OCI-LY7 (cell line): Measurements from ENCODE around the gene C21orf91.

Experiments used
- CTCF ChIP-seq: fragments of 200-600 bp; sonication (generic); conservative IDR thresholded peaks from 2 replicates; pipeline ENCODE4 v1.5.1; 2014; ENCODE audit warnings: mild to moderate bottlenecking, antibody characterized with exemption, low read length, moderate library complexity, mixed read lengths
- EZH2phosphoT487 ChIP-seq: fragments of 200-600 bp; sonication (generic); IDR thresholded peaks from 2 replicates; pipeline ENCODE4 v1.6.1; 2018; ENCODE audit warnings: low read depth, borderline replicate concordance, mild to moderate bottlenecking, mixed run types, antibody characterized with exemption, low read length, moderate library complexity, mixed read lengths

- TF ChIP-seq CTCF, result no peak
- no peak for TF ChIP-seq EZH2phosphoT487
Observed at GRCh38 chr21:17866590-17866989, 47.4 kb upstream of the C21orf91 start.
